H1 (cell line): ENCODE measurements around the gene MANF. TPM values are rescaled to one million over a fixed set of nuclear protein-coding genes. Genes with fewer than 3 reads are reported as not detected.

Source experiments
- CBX8 ChIP-seq: fragments of 300-800, 300-1000 bp; sonication (generic); IDR thresholded peaks from 2 replicates; pipeline ENCODE4 v1.7.1; 2016; ENCODE audit warnings: low read depth, low read length, borderline replicate concordance
- EZH2 ChIP-seq: fragments of 200-600 bp; sonication (generic); IDR thresholded peaks from 2 replicates; pipeline ENCODE4 v1.7.1; 2012; ENCODE audit warnings: low read depth, mild to moderate bottlenecking, moderate library complexity, low read length, inconsistent platforms; ENCODE audit not compliant: severe bottlenecking
- KDM4A ChIP-seq: IDR thresholded peaks from one replicate; pipeline ENCODE4 v1.7.1; 2012; ENCODE audit warnings: low read depth, mild to moderate bottlenecking, moderate library complexity, low read length, inconsistent platforms; ENCODE audit not compliant: severe bottlenecking
- MAFK ChIP-seq: IDR thresholded peaks from 2 replicates; pipeline ENCODE4 v1.6.1; 2012; ENCODE audit warnings: low read depth, mild to moderate bottlenecking, improper control_type of control experiment, low read length
- MAX ChIP-seq: IDR thresholded peaks from 2 replicates; pipeline ENCODE4 v1.6.1; 2012; ENCODE audit warnings: inconsistent platforms
- RNF2 ChIP-seq: fragments of 200-900, 300-1000 bp; sonication (generic); IDR thresholded peaks from 2 replicates; pipeline ENCODE4 v1.7.1; 2016; ENCODE audit warnings: borderline replicate concordance, low read depth, mild to moderate bottlenecking, antibody characterized with exemption, low read length; ENCODE audit not compliant: poor library complexity, severe bottlenecking; ENCODE audit errors: missing control alignments
- RXRA ChIP-seq: IDR thresholded peaks from 2 replicates; pipeline ENCODE4 v1.6.1; 2011; ENCODE audit warnings: low read depth, mild to moderate bottlenecking, low read length, moderate library complexity; ENCODE audit not compliant: insufficient read depth
- SP1 ChIP-seq: IDR thresholded peaks from 2 replicates; pipeline ENCODE4 v1.6.1; 2011; ENCODE audit warnings: low read depth, low read length
- TCF12 ChIP-seq: IDR thresholded peaks from 2 replicates; pipeline ENCODE4 v1.6.1; 2011; ENCODE audit warnings: low read depth, mild to moderate bottlenecking, low read length
- ZNF274 ChIP-seq: IDR thresholded peaks from 2 replicates; pipeline ENCODE4 v1.7.0; 2012; ENCODE audit warnings: low read length, borderline replicate concordance; ENCODE audit errors: extremely low read depth
- polyA plus RNA-seq, 7 experiments: library from polyadenylated mRNA; depleted of rRNA in 3 of 7; stranded (reverse) in 5 of 7; unstranded in 2 of 7; fragments of >200 nt in 5 of 7; fragments of 200-250 nt in 2 of 7; gene quantifications; 1 replicate in 5 of 7; 2 replicates in 1 of 7; 4 replicates in 1 of 7; pipeline versions ENCODE4 v1.2.1 to v1.2.3, GENCODE V29; 2011 to 2013; ENCODE audit warnings: missing spikeins in 2 of 7, mixed read lengths in 2 of 7
- total RNA-seq: library from RNA; stranded (reverse); fragmentation: NEBNext Ultra II Directional; extraction: Animal tissue kit (Norgen Biotek cat#: 25700); gene quantifications from 2 replicates; pipeline ENCODE4 v1.2.1, GENCODE V29; 2021

The MANF gene
- total and polyA plus RNA-seq, 2 of the 8 experiments (the other 6 are each of a cell fraction or from before 2014, with no cell fraction given): 37.5 to 159 TPM

DNA sequence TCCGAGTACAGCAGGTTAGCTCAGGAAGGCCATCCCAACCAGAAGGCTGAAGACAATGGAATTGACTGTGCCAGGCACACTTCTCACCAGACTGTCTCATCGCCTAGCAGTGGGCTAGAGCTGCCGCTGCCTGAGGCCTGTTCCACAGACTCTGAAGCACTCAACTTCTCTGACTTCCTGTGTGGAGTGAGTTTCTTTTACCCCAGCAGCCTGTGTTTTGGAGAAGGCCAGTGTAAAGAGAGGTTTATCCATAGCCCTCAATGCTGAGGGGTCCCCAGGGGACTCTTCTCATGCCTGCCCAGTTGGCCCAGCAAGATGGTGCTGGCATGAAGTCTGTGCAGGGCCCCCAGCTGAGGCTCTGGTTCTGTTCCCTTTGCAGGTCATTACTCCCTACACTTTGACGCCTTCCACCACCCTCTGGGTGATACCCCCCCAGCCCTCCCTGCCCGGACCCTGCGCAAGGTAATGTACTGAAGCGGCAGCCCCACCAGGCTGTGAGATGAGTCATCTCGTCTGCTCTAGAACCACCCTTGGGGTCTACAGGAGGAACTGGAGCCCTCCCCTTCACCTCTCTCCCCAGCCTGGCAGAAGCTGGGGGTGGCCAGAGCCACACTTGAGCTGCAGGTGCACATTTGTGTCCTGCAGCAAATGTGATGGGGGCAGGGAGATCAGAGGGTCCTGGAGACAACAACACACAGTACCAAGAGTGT lies 5.2 kb upstream of the MANF start (continued):
- TF ChIP-seq CBX8: no peak
- no peak for TF ChIP-seq RXRA
- TF ChIP-seq KDM4A: no peak
- TF ChIP-seq EZH2: no peak
- no peak for TF ChIP-seq SP1
- no peak for TF ChIP-seq RNF2
- no peak for TF ChIP-seq MAX
- no peak for TF ChIP-seq TCF12
- TF ChIP-seq ZNF274: no peak
- no peak for TF ChIP-seq MAFK
